Osteocyte (in vitro differentiated cells): ENCODE measurements around the gene HSFX2. TPM values are rescaled to one million over a fixed set of nuclear protein-coding genes. Genes with fewer than 3 reads are reported as not detected.
"Not testable (repeated sequence)": the region's sequence is repeated elsewhere in the genome, so short reads cannot be mapped to it uniquely, and the experiment has no call there.

Source experiments
- DNase-seq: peaks from one replicate; pipeline ENCODE4 v3.0.0; 2021; ENCODE audit warnings: mixed read lengths; ENCODE audit not compliant: unreplicated experiment; ENCODE audit errors: extremely low spot score
- H3K27ac Mint-ChIP-seq: one replicate; pipeline ENCODE4 v1.8.0; 2021; ENCODE audit warnings: mild to moderate bottlenecking, mixed read lengths; ENCODE audit not compliant: unreplicated experiment
- H3K27me3 Mint-ChIP-seq: one replicate; pipeline ENCODE4 v1.8.0; 2021; ENCODE audit warnings: mixed read lengths; ENCODE audit not compliant: unreplicated experiment
- H3K36me3 Mint-ChIP-seq: one replicate; pipeline ENCODE4 v1.8.0; 2021; ENCODE audit warnings: mixed read lengths; ENCODE audit not compliant: unreplicated experiment
- H3K4me1 Mint-ChIP-seq: one replicate; pipeline ENCODE4 v1.8.0; 2021; ENCODE audit warnings: mixed read lengths; ENCODE audit not compliant: unreplicated experiment
- H3K4me3 Mint-ChIP-seq: one replicate; pipeline ENCODE4 v1.8.0; 2021; ENCODE audit warnings: mild to moderate bottlenecking, moderate library complexity, mixed read lengths; ENCODE audit not compliant: unreplicated experiment
- H3K9me3 Mint-ChIP-seq: one replicate; pipeline ENCODE4 v1.8.0; 2021; ENCODE audit warnings: mixed read lengths; ENCODE audit not compliant: unreplicated experiment
- CTCF ChIP-seq: fragments of 200-600 bp; sonication (generic); IDR thresholded peaks from 2 replicates; pipeline ENCODE4 v1.5.0; 2021; ENCODE audit warnings: antibody characterized with exemption, mild to moderate bottlenecking, moderate library complexity
- total RNA-seq: library from RNA; stranded (reverse); gene quantifications from 2 replicates; pipeline ENCODE4 v1.2.1, GENCODE V29; 2021

HSFX2 gene
- total RNA-seq, 1 donor from 2014 or later = 0.64 TPM

GRCh38 chrX:149607699-149608098, 12.6 kb upstream of the HSFX2 start:
- H3K27ac Mint-ChIP-seq = no peak overlapping the region
- no peaks in the 10 kb centered on the region for H3K27me3 Mint-ChIP-seq
- H3K36me3 Mint-ChIP-seq = peaks cover 4% of the 10 kb centered on the region
- no peak for TF ChIP-seq CTCF
- no peaks in the 10 kb centered on the region for H3K4me1 Mint-ChIP-seq
- H3K9me3 Mint-ChIP-seq = peaks cover 4% of the 10 kb centered on the region
- H3K4me3 Mint-ChIP-seq = no peak overlapping the region
- no peak for DNase-seq

- not testable (repeated sequence) for H3K9me3 Mint-ChIP-seq, DNase-seq, H3K4me1 Mint-ChIP-seq, H3K27ac Mint-ChIP-seq, H3K27me3 Mint-ChIP-seq, H3K4me3 Mint-ChIP-seq
- H3K36me3 Mint-ChIP-seq = peaks cover 10% of the 10 kb centered on the region
Measured at GRCh38 chrX:149605248-149605885, 10.3 kb upstream of the HSFX2 start.

- H3K27me3 Mint-ChIP-seq, DNase-seq, H3K36me3 Mint-ChIP-seq, H3K27ac Mint-ChIP-seq, H3K4me1 Mint-ChIP-seq, H3K4me3 Mint-ChIP-seq, H3K9me3 Mint-ChIP-seq: not testable (repeated sequence)
Measured at GRCh38 chrX:149598603-149599002, 3.5 kb upstream of the HSFX2 start.

GRCh38 chrX:149595943-149596342, 829 bp upstream of the HSFX2 start:
- not testable (repeated sequence) for H3K27ac Mint-ChIP-seq, H3K4me1 Mint-ChIP-seq, H3K9me3 Mint-ChIP-seq, H3K27me3 Mint-ChIP-seq, DNase-seq, H3K36me3 Mint-ChIP-seq, H3K4me3 Mint-ChIP-seq

- not testable (repeated sequence) for H3K9me3 Mint-ChIP-seq, H3K4me1 Mint-ChIP-seq, H3K4me3 Mint-ChIP-seq, H3K27ac Mint-ChIP-seq, DNase-seq, H3K27me3 Mint-ChIP-seq, H3K36me3 Mint-ChIP-seq
Measured at GRCh38 chrX:149590993-149591392, 4.1 kb downstream of the HSFX2 start.

GRCh38 chrX:149587359-149587758, 7.8 kb downstream of the HSFX2 start, which contains the start of gene MAGEA9B:
MAGEA9B (minus strand) TSS chrX:149587459; CDS start chrX:149583179, 4,280 bp downstream.
- not testable (repeated sequence) for H3K9me3 Mint-ChIP-seq, H3K27ac Mint-ChIP-seq, H3K4me1 Mint-ChIP-seq, H3K27me3 Mint-ChIP-seq, H3K4me3 Mint-ChIP-seq, DNase-seq, H3K36me3 Mint-ChIP-seq

GRCh38 chrX:149585631-149586030, 9.5 kb downstream of the HSFX2 start:
- peak; percentile 49 for DNase-seq
- H3K36me3 Mint-ChIP-seq, H3K9me3 Mint-ChIP-seq, H3K4me3 Mint-ChIP-seq, H3K4me1 Mint-ChIP-seq, H3K27me3 Mint-ChIP-seq, H3K27ac Mint-ChIP-seq: not testable (repeated sequence)

GRCh38 chrX:149573456-149573855, 21.7 kb downstream of the HSFX2 start:
- H3K9me3 Mint-ChIP-seq, H3K4me1 Mint-ChIP-seq, H3K27me3 Mint-ChIP-seq, H3K4me3 Mint-ChIP-seq, DNase-seq, H3K27ac Mint-ChIP-seq, H3K36me3 Mint-ChIP-seq: not testable (repeated sequence)
